HT1080 (cell line): Measurements from ENCODE around the gene MRPS31. TPM values are rescaled to one million over a fixed set of nuclear protein-coding genes. Genes with fewer than 3 reads are reported as not detected.
"Not testable (repeated sequence)": the region's sequence is repeated elsewhere in the genome, so short reads cannot be mapped to it uniquely, and the experiment has no call there.

Experiments used
- DNase-seq: peaks from one replicate; pipeline ENCODE4 v3.0.0-alpha.2; 2015; ENCODE audit warnings: low read depth
- total RNA-seq: library from RNA; depleted of rRNA; stranded (reverse); fragments of >200 nt; shearing (Covaris generic); gene quantifications from 2 replicates; pipeline ENCODE4 v1.2.3, GENCODE V29; 2014

Gene MRPS31
- total RNA-seq, 1 experiment from 2014 or later: 25.7 TPM

DNA sequence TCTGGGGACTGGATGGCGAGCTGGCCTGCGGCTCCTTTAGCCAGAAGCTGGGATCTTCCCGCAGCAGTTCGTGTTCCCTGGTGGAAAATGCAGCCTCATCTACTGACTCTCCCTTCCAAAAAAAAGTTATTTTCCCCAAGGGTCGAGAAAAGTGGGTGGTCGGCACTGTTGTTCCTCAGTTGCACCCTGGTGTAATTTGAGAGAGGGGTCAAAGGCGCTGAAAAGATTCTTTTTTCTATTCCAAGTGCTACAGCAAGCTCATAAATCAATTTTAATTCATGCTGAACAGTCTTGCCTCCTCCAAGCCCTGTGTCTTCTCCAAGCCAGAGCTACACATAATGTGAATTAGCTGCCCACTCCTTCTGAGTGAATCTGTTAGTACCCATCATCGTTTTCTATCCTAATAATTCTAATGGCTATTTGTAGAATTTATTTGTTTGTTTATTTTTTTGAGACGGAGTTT lies 19.2 kb upstream of the MRPS31 start:
- no peak for DNase-seq

DNA sequence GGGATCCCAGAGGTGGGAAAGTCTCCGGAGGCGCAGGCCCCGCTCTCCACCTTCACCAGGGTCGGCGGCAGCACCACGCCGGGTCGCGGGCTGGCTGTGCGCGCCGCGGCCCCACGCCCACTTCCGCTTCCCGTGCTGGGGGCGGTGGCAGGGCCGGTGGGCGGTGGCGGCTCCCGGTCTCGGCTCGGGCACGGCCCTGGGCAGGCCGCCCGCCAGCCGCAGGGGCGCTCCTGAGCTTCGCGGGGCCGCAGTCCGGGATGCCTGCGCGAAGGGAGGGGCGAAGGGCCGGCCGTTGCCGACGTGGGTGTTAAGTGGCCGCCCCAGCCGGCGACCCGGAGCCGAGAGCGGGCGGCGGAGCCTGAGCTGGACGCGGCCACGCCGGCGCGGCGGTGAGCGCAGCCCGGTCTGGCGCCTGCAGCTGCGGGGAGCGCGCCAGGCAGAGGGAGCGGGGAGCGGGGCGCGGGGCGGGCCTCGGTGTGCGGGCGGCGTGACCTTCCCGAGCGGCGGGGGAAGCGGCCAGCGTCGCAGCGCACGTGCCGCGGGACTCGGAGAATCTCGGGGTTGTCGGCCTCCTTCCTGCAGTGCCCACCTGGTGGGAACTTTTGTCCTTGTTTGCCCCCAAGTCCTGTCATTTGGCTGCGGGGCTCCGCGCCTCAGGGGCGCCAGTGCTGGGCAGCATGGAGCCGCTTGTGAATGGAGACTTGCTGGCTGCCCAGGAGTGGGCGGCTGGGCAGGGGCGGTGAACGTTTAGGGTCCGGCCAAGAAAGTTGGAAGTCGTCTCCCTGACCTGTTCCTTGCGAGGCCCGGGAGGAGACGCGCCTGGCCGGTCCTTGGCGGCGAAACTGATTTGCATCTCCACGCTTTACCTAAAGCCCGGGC lies 18.5 kb upstream of the MRPS31 start, which contains the start of gene SLC25A15:
Gene SLC25A15 (plus strand): TSS at position 337 of the 879 bp plus-strand sequence. CDS start 3,616 bp downstream, outside the sequence.
- DNase-seq: peak; percentile 80

DNA sequence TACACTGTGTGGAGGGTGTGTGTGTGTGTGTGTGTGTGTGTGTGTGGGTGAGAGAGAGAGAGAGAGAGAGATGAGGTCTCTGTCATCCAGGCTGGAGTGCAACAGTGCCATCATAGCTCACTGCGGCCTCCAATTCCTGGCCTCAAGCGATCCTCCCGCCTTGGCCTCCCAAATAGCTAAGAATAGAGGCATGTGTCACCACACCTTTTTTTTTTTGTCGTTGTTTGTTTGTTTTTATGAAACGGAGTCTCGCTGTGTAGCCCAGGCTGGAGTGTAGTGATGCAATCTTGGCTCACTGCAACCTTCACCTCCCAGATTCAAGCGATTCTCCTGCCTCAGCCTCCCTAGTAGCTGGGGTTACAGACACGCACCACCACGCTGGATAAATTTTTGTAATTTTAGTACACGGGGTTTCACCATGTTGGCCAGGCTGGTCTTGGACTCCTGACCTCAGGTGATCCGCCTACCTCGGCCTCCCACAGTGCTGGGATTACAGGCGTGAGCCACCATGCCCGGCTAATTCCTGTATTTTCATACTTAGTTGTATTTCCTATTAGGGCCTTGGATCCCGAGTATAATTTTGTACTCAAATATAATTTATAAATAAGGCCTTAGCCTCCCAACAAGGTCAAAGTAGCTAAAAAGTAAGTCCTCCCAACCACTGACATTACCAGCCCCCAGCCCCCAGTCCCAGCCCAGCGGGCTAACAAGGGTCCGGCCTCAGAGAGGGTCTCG lies 17.7 kb upstream of the MRPS31 start:
- not testable (repeated sequence) for DNase-seq

DNA sequence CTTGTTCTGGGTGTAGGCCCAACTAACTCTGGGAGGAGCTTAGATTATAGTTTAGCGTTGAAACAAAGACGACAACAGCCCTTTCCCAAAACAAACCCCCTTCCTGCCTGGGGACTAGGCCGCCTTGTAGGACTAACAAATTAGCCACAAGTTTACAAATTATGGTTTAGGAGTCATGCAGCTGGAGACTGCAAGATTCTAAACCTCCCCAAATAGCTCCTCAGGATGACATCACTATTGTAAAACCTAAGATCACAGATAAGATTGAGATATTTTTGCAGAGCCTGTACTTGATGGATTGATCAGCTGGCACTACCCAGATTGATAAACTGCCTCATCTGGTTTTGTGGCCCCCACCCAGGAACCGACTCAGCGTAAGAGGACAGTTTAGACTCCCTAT lies 16.1 kb upstream of the MRPS31 start:
- peak; percentile 12 for DNase-seq

DNA sequence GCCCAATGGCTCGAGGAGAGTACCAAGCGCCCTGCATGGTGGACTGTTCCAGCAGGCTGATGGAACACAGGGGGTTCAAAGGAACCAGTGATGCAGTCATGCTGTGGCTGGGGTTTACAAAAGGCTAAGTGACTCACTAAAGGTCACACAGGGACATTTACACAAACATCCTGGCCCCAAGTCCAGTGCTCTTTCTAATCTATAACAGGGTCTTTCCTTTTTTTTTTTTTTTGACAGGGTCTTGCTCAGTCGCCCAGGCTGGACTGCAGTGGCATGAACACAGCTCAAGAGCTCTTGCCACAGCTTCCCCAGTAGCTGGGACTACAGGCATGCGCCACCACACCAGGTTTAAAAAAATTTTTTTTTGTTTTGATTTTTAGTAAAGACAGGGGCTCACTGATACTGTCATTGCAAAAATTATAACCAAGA lies 15.6 kb upstream of the MRPS31 start:
- peak; percentile 40 for DNase-seq

DNA sequence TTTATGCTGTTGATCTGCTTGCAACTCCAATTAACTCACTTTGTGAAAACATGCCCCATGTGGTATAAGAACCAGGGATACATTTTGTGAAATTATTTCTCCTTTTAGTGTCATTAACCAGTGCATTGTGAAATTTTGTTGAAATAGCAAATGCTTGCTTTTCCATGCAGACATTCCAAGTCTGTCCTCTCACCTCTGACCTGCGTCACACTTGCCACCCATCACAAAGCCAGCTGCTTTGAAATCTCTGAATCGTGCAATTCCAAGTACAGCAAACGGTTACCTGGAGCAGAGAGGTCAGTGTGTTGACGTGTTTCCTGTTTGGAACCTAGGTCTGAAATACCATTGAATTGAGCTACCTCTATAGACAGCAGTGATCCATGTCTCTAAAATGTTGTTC lies 13.6 kb upstream of the MRPS31 start:
- DNase-seq: no peak

DNA sequence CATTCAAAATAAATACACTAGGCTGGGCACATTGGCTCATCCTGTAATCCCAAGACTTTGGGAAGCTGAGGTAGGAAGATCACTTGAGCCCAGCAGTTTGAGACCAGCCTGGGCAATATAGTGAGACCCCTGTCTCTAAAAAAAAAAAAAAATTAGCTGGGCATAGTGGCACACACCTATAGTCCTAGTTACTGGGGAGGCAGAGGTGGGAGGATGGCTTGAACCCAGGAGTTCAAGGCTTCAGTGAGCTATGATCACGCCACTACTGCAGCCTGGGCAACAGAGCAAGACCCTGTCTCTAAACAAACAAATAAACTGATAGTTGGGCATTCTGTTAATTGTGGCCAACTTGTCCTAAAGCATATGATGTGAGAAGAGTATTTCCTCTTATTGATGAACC lies 12.0 kb upstream of the MRPS31 start:
- DNase-seq: not testable (repeated sequence)

DNA sequence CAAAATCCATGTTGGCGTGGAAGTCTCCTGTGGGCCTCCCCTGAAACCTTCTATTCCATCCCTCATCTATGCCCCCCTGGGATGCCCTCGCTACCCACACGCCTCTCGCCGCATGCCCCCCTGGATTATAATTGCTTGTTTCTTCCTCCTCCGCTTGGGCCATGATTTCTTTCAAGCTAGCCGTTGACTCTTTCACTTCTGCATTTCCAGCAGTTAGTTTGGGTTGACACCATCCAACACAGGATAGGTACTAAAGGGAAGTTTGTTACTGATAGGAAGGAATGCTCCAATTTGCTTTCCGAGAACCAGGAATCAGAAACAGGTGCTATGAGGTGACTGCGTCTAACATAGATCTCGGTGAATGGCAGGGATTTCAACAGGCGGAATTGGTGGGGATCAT lies 10.7 kb upstream of the MRPS31 start:
- DNase-seq: no peak

DNA sequence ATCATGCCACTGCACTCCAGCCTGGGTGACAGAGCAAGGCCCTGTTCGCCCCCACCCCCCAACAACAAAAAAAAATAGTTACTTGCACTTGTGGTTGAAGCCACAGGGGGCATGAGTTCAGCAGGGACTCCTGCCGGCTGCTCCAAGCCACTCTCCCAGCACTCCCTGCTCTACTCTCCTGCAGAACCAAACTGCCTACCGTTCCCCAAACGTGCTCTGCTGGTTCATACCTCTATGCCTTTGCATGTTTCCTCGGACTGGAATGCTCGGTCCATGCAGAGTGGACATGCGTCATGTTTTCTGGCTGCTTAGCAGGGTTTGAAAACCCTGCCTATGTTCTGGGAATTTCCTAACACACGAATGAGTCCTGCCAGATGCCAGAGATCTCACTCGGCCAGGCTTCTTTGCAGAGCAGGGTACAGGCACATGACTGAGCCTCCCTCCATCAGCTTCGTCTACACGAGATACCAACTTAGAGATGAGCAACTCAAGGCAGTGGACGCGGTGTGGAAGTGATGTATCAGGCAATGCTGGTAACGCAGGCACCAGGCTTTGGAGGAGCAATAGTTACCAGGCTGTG lies 9.9 kb upstream of the MRPS31 start:
- peak; percentile 40 for DNase-seq

DNA sequence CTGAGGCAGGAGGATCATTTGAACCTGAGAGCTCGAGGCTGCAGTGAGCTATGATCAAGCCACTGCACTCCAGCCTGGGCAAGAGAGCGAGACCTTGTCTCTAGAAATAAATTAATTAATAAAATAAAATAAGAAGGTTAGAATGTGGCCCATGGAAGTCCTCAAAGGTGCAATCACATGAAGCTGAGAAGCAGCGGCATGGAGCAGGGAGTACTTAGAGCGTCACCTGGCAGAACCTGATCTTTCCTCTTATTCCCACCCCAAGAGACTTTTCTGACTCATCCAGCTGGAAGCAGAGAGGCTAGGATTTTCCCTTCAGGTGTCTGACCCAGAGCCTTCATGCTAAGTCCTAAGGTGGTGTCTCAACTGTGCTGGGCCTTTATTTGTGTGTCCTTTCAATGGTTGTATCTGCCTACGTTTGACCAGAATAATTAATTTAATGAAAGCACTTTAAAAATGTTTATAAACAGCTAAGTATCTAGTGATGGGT lies 8.9 kb upstream of the MRPS31 start:
- DNase-seq: no peak

DNA sequence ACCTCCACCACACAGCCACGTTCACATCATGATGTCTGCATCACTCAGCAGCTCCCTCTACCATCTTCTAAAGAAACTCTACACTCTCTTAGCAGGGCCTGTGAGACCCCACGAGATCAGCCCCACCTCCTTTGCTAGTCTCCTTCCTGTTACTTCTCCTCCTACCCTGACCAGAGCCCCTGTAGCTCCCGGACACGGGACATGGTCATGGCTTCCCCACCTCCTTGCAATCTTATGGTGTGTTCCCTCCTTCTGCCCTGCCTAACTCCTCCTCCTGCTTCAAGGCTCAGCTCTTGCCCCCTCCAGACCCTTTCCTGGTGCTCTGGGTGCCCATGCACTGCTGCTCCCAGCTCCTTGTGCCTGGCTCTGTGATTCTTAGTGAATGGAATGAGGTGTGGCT lies 8.1 kb upstream of the MRPS31 start:
- DNase-seq: no peak

DNA sequence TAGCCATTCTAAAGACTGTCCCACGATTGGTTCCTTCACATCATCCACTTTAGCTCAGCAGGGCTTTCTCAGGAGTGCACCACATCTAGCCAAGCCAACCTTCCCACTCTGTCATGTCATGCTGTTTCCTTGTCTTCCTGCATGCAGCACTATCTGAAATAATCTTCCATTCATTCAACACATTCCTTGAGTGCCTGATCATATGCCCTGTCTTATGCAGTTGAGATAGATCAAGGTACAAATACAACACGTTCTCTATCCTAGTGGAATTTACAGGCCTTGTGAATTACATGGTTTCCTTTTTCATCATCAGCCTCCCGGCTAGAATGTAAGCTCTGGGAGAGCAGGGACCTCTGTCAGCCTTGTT lies 6.8 kb upstream of the MRPS31 start:
- DNase-seq: no peak

DNA sequence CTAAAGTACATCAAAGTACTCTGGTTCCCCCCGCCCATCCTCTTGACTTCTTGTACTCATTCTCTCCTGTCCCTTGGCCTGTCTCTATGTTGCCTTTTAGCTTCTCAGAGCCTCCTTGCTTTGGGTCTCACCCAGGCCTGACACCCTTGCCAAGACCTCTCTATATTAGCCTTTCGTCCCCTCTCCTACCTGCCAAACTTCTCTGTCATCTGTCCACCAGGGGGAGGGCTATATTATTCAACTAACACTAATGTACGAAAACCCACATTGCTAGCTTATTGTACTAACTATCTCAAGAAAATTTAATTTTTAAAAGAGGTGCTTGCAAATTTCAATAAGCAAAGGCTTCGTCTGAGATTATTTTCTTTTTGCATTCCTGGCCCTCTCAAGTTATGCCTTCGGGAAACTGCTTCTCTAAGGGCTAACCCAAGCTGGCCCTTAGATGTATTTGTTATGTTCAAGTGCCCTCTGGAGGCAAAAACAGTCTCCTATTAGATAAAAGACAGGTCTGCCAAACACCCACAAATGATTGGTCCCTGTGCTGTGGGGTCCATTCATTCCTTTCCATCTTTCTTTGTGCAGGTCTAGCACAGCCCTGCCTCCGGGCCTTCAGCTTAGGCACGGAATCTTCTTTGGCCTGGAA lies 6.3 kb upstream of the MRPS31 start:
- peak; percentile 74 for DNase-seq

DNA sequence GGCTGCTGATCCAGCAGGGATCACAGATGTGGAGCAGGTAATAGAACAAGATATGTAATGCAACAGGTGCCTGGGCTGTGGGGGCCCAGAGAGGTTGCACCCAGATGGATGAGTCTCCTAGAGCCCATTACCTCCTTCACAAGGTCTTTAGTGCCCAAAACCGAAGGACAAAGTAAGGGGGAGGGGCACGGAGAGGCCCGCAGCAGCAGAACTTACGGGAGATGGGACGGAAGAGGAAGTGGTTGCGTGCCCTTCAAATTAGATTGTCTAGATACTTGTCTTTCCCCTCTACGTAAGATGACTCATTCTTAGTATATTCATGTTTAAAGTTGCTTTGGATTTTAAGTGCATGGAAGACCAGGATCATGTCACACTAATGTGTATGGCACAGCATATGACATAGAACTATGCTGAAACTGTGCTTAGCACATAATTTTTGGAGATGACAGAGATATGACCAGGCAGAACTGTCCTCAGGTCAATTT lies 5.7 kb upstream of the MRPS31 start:
- DNase-seq: peak; percentile 79

DNA sequence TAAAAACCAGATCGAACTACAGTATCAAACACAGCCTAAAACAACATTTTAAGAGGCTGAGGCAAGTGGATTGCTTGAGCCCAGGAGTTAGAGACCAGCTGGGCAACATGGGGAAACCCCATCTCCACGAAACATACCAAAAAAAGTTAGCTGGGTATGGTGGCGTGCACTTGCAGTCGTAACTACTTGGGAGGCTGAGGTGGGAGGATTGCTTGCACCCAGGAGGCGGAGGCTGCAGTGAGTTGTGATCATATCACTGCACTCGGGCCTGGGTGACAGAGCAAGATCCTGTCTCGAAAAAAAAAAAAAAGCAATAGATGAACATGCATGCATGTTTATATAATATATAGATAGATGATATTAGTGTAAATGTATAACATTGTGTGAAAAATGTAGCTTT lies 5.2 kb upstream of the MRPS31 start:
- no peak for DNase-seq

DNA sequence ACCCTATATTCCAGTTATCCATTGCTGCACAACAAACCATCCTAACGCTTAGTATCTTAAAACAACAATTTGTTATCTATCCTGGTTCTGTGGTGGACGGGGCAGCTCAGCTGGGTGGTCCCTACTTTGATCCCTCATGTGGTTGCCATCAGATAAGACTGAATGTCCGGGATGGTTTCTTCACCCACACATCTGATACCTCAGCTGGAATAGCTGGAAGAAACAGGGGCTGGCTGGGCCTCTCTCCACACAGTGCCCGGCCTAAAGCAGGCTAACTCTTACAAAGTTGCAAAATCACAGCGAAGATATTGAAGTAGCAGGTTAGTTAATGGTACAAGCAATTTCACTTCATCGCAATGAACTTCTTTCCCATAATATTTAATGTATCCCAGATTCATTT lies 3.7 kb upstream of the MRPS31 start:
- no peak for DNase-seq

DNA sequence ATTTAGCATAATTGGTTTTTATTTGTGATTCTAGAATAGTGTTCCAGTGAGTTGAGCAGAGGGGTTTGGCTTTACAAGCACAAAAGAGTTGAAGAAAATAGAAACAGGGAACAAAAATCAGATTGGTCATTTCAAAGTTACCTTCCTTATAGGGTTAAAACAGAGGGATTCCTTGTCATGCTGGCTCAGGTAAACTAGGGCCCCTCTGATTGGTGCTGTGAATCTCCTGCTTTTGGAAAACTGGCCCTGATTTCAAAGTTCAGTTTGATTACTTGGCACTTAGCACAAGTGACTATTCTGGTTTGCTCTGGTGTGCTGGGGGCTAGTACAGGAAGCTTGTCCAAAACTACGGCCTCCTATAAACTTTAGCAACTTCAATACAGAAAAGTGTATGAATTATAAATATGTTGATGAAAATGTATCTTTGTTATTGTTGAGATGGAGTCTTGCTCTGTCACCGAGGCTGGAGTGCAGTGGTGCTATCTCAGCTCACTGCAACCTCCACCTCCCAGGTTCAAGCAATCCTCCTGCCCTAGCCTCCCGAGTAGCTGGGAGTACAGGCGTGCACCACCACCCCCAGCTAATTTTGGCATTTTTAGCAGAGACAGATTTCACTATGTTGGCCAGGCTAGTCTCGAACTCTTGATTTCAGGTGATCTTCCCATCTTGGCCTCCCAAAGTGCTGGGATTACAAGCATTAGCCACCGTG lies 1.9 kb upstream of the MRPS31 start:
- no peak for DNase-seq

DNA sequence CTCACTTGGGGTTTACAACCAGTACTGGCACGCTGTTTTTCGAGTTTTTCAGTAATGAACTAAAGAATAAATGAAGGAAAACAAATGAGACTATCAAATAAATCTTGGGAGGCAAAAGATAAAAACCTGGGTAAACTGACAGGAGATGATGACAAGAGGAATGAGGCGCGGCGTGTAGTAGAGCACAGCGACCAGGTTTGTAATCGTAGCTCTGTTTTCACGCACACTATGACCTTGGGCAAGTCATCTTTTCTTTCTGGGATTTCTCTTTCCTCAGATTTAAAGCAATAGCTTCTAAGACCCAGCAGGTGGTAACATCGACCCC lies 419 bp downstream of the MRPS31 start:
- DNase-seq: no peak

DNA sequence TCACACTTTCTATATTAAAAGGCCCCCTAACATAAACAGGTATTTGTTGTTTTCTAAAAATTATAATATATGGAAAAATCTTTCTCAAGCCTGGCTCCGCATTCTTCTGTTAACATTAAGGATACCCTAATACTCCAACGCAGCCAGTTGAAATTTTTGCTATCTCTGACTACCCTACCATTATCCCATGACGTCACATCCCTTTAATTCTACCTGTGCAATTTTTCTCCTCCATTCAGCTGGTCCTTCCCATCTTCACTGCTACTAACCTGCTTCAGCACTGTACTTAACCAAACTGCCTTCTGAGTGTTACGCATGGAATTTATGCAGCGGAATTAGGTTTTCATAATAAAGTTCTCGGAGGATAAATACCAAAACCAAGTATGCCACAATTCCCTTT lies 1.0 kb downstream of the MRPS31 start:
- DNase-seq: no peak

DNA sequence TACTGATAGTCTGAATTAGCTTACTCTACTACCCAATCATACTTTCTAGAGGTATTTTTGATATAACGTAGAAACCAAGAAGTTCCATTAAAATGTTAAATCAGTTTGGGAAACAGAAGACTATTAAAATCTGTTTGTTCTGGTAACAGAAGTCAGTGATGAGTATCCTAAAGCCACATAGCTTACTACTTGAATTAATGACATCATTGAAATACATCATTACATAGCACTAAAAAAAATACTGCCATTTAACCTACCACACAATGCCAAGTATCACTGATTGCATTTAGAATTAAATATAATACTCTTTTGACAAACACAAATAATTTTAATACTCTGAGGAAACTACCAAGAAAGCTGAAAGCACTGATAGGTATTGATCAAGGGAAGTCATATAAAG lies 5.4 kb downstream of the MRPS31 start:
- no peak for DNase-seq
